Forelimb muscle (tissue), 1 donor: ENCODE data around the gene TYMS. TPM values are rescaled to one million over a fixed set of nuclear protein-coding genes. Genes with fewer than 3 reads are reported as not detected.

Source experiments
- DNase-seq: peaks from one replicate; pipeline ENCODE4 v3.0.0-alpha.2; 2013; ENCODE audit warnings: low read depth
- polyA plus RNA-seq: library from polyadenylated mRNA; unstranded; fragments of 120-200 nt; gene quantifications from one replicate; pipeline ENCODE4 v1.2.1, GENCODE V29; 2013; ENCODE audit not compliant: insufficient read length

Gene TYMS
- 49.0 TPM for polyA plus RNA-seq

DNA sequence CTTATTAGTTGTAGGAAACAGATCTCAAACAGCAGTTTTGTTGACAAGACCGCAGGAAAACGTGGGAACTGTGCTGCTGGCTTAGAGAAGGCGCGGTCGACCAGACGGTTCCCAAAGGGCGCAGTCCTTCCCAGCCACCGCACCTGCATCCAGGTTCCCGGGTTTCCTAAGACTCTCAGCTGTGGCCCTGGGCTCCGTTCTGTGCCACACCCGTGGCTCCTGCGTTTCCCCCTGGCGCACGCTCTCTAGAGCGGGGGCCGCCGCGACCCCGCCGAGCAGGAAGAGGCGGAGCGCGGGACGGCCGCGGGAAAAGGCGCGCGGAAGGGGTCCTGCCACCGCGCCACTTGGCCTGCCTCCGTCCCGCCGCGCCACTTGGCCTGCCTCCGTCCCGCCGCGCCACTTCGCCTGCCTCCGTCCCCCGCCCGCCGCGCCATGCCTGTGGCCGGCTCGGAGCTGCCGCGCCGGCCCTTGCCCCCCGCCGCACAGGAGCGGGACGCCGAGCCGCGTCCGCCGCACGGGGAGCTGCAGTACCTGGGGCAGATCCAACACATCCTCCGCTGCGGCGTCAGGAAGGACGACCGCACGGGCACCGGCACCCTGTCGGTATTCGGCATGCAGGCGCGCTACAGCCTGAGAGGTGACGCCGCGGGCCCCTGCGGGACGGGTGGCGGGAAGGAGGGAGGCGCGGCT is at the start of gene TYMS:
TYMS (plus strand) TSS at position 343 of the 690 bp plus-strand sequence; CDS start at position 433, 90 bp downstream.
- DNase-seq: no peak

DNA sequence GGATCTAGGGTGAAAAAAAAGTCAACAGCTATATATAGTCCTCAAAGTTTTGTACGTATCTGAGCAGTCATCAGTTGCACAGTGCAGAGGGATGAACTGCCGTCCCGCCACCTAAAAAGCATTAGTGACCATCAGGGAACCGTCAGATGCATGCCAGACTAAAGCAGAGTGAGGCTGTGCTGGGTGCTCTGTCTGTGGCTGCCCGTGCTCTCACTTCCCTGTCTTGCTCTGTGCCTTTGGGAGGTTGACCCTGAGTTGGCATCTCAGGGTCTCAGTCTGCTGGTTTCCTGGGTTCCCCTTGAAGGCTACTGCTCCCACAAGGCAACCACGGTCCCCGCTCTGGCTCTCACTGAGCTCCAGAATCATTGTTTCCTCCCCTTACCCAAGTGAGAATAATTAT is 49.5 kb upstream of the TYMS start:
- DNase-seq: no peak

DNA sequence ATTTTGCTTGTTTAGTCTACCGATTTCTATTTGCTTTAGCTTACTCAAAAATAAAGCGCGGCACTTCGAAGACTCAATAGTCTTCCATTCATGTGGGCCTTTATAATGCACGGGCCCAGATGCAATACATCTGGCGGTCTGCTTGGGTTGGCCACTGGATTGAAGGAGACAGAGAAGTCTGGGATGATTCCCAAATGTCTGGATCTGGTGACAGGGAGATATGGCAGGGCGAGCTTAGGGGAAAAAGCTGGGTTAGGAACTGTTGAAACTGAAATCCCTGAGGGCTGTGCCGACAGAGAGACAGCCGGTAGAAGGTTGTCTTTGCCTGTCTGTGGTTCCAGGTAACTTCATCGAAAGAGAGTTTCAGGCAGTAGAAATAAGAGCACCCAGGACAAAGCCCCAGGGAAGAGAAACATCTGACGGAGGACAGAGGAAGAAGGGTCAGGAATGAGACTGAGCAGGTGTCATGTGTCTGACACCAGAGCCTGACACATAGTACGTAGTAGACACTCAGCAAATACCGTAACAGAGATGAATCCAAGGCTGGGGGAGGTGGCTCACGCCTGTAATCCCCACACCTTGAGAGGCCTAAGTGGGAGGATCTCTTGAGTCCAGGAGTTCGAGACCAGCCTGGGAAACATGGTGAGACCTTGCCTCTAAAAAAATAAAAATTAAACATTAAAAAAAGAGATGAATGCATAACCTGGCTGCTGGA is 47.1 kb upstream of the TYMS start:
- DNase-seq: no peak

DNA sequence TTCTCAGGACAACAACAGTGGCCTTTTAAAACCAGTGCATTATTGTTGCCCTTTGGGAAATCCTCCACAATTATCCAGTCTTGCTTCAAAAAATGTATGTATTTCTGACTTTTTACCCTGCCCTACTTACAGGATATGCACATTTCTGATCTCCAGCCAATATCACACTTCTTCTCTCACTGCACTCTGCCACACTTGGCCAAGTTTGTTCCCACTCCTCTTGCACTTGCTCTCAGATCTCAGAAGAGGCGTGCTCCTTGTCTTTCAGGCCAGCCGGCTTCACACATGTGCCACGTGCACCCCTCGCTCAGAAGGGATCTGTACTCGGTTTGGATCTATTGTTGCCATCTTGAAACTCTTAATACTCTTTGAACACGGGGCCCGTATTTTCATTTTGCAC is 45.3 kb upstream of the TYMS start:
- DNase-seq: no peak

DNA sequence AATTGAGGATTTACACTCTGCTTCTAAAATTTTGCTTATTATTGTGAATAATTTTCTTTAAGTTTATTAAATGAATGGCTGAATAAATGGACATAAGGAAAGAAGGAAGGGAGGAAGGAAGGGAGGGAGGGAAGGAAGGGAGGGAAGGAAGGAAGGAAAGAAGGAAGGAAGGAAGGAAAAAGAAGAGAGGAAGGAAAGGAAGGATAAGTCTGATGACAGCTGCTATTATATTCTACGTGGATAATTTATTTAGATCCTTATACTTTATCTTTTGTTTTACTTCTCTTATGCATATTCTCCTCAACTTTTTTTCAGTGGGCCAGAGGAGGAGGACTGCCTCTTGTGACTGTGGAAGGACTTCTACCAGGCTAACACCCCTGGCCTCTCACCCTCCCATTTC is 43.3 kb upstream of the TYMS start:
- no peak for DNase-seq

DNA sequence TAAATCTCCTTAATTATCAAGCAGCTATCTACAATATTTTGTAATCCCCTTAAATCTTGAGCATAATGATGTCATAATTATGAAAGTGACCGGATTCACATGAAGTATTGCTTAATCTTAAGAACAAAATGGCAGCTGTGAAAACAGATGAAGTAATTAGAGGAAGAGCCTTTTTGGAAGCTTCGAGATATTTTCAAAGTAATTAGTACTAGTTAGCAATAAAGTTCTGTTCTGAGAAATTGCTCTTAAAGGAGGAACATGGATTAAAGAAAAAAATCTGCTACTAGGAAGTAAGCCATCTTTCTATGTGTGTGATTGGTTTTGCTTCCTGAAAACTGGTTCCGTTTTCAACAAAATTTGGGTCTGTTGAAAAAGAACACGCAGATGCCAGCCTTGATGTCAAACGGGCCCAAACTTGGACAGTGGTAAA is 42.3 kb upstream of the TYMS start:
- no peak for DNase-seq

DNA sequence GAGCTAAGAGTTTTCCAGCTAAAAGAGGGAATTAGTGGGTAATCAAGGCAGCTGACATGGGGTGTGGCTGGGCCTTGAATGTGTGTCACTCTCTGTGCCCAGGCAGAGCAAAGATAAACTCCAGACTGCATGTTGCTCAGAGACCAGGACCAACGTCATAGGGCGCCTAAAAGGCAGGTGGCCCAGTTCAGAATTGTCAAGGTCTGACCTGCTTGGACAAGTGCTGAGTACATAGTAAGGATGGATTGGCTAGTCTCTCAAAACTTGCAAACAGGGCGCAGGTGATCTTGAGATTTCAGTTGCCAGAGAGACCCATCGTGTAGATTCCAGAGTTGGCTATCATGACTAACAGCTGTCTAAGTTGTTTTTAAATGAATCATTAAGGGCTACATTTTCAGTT is 41.7 kb upstream of the TYMS start:
- DNase-seq: no peak

DNA sequence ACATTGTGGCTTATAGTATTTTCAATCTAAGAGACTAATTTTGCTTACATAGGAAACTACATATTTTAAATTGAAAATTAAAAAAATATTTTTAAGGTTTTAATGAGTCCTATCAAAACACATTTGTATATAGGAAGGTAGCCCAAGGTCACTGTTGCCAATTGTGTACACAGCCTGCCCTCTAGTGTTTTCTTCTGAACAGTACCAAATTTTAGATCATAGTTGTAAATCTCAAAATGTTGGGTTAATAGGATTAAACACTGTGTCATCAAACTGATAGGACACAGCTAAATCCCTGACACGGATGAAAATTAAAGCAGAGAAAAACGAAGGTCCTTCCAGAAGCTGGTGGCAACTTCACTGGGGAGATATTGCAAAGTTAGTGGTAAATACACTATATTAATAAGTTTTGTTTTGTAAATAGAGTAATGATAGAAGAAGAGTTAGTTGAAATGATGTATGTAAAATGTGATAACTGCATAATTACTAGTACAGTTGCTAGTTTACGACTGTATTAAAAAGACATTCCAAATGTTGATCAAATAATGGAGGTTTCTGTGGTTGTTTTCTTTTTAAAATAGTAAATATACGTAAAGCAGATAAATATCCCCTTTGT is 41.0 kb upstream of the TYMS start:
- no peak for DNase-seq

DNA sequence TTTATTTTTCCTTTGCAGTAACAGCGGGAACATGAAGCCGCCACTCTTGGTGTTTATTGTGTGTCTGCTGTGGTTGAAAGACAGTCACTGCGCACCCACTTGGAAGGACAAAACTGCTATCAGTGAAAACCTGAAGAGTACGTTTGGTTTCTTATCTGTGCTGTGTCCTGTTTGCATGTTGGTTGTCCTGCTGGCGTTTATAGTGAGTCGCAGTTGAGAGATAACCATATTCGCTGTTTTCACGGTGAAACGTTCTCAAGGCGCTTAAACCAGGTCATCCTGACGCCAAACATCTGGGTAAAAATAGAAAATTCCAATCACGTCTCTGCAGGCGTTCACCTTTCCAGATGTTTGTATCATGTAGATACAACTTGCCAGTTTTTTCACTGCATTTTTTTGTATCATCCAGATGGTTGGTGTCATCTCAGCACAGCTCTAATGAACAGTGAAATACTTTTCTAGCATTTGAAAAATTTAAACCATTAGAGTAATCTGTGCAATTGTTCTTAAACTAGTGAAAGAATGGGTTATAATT is 39.4 kb upstream of the TYMS start:
- DNase-seq: no peak

DNA sequence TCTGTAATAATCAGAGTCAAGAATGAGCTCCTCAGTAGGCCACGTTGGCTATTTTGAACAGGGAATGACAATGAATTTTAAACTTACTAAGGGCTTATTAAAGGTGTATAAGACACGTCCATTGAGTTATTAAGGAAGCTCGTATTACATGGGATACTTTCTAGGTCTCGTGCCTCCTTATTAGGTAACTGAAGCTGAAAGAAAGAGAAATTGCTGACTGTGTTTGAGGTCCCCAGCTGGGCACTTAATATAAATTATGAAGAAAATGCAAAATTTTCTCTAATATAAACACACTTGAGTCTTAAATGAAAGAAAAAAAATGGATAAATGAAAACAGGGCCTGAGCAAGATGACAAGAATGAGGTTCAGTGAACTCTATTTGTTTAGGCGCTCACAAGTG is 38.8 kb upstream of the TYMS start:
- DNase-seq: no peak

DNA sequence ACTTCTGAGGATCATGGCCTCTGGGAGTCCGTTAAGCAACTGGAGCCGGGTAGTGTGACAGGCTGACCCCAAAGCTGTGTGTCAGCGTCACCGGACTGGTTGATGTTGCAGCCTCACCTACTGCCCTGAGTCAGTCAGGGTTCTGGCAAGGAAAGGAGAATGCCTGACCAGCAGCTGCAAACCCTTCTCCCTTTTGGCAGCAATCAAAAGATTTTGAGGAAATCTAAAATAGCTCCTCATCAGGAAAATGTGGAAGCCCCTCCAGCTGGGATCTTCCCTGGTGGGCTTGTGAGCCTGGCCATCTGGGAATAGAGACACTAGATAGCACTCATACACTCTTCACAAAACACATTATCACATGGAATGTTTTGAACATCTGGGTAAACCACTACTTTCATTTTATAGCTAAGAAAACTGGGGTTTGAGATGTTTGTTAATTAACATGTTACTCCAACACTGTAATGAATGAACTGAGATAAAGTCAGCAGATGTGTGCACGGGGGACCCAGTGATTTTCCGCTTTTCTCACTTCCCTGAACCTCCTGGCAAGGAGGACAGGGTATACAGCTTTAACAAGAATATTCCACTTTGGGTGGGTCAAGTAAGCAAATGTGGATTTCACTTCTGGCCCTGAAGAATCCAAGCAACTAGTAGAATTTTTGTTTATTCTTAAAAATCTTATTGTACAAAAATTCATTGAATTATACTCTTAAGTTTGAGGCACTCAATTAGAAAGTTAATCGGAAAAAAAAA is 36.0 kb upstream of the TYMS start:
- DNase-seq: no peak

DNA sequence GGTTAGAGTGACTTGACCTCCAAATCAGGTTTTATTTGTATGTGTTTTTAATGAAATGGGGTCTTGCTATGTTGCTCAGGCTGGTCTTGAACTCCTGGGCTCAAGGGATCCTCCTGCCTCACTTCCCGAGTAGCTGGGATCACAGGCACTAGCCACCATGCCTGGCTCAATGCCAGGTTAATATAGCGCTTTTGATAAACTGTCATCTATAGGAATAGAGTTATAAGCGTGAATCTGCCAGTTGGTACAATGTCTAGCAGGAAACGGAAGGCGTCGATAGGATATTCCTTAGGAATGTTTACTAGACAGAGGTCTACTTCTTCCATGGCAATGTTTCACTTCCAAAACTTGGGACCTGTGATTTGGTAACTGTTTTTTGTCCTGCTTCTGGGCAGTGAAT is 35.2 kb upstream of the TYMS start:
- DNase-seq: no peak

DNA sequence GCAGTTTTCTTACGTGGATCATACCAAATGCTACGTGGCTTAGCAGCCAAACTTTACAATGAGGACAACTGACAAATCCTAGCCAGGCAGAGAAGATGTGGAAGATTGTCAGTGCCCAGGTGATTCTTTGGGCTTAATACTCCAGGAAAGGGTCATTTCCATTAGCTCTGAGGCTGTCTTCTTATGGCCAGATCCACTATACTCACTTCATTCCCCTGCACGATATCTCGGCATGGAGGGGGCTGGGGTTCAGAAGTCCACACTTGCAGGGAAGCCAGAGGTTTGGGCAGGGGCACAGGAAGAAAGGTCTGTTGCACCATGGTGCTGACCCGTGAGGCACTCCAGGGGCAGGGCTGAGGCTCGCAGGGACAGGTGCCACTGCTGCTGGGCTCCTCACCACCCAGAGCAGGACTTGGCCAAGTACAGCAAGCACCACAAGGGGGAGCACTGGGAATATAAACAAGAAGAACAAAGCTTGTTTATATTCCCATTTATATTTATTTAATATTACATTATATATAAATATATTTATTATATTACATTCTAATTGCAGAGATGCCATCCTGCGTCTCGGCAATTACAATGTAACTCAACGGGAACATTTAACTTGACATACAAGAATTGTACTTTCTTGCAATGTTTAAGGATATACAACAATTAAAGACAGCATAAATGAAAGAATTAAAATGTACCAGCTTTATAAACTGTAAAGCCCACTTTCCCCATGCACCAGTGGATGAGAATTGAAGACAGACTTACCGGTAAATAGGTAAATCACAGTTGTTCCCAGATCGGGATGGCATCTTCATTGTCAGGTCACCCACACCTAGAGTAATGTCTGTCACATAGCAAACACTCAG is 33.5 kb upstream of the TYMS start:
- peak; percentile 36 for DNase-seq

DNA sequence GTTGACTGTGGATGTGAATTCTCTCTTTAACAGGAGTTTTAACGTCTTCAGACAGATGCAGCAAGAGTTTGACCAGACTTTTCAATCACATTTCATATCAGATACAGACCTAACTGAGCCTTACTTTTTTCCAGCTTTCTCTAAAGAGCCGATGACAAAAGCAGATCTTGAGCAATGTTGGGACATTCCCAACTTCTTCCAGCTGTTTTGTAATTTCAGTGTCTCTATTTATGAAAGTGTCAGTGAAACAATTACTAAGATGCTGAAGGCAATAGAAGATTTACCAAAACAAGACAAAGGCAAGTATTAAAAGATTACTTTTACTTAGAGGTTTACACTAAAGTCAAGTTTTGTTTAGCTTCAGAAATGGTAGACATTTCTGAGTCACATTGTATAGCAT is 30.2 kb upstream of the TYMS start:
- no peak for DNase-seq

DNA sequence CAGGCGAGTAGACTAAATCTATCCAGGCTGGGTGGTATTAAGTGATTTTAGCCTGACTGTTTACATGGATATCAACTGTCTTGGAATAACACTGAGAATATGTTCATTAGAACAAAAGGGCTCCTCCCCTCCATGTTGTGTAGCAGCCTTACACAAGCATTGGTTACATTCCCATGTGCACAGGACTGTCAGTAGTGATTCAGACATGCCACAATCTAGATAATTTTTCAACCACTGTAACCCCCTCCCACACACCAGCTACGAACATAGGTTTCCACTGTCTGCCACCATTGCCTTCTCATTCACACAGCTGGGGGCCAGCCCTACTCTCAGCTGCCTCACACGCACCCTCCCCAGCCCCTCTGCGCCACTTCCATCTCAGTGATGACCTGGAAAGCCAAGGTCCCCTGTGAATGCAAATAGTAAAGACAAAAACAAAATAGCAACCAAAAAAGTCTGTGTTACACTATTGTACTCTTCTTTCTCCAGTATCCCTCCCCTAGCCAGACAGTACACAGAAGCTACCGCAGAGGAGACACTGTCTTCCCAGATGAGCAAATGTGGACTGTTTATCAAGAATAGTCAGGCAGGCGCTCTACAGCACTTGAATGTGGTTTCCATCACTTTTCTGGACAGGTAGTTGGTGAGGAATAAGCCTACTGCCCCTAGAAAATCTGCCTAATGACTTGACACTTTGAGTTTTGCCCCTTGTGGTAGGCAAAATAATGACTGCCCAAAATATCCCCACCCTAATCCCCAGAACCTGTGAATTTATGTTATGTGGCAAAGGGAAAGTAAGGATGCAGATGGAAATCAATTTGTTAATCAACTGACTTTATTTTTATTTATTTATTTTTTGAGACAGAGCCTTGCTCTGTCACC is 27.9 kb upstream of the TYMS start:
- DNase-seq: no peak

DNA sequence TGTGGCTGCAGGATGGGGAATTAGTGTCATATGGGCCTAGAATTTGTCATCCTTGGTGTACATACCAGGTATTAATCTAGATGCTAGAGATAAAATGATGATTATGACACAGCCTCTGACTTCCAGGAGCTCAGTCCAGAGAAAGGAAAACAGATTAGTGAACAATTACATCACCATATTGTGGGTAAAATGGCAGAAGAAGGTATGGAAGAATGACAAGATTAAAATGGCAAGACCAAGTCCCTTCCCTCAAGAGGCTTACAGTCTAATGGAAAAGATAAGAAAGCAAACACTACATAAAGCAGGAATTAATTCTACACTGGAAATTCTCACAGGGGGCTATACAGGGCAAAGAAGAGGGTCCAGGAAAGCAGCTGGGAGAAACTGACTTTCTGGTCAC is 25.9 kb upstream of the TYMS start:
- DNase-seq: no peak

DNA sequence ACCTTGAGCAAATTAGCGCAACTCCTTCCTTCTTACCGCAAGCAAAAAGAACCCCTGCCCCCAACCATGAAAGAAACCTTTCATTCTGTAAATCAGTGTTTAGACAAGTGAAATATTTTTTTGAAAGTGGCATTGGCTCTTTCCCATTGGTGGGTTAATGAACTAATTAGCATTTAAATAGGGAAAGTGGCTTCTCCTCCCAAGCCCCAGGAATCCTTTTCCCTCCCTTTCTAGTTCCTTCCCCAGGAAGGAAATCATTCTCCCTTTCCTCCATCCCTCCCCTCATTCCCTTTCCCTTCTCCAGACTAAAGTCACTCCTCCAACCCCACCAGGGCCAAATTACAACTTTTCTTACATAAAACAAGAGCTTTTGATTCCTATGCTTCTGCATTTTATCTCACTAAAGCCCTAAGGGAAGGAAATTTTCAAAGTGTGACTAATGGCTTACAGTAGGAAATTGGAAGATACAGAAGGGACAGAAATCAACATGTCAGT is 22.9 kb upstream of the TYMS start:
- no peak for DNase-seq

DNA sequence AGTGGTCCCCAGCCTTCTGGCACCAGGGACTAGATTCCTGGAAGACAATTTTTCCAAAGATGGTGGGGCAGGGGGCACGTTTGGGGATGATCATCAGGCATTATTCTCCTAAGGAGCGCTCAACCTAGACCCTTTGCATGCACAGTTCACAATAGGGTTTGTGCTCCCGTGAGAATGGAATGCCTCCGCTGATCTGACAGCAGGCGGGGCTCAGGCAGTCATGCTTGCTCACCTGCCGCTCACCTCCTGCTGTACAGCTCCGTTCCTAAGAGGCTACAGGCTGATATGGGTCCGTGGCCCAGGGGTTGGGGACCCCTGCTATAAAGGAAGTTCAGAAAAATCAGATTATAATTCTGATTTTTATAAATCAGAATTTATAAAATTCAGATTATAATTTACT is 22.3 kb upstream of the TYMS start:
- no peak for DNase-seq

DNA sequence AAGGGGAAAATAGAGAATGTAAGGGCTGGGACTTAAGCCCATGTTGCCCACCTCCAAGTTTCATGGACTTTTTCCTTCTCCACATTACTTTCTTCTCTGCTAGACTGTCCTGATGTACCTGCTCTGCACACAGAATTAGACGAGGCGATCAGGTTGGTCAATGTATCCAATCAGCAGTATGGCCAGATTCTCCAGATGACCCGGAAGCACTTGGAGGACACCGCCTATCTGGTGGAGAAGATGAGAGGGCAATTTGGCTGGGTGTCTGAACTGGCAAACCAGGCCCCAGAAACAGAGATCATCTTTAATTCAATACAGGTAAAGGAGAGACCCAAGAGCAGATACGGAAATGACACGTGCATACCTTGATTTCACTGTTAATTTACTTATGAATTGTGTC is 16.2 kb upstream of the TYMS start:
- no peak for DNase-seq
